H1 (cell line): ENCODE data around the gene SUOX. TPM values are rescaled to one million over a fixed set of nuclear protein-coding genes. Genes with fewer than 3 reads are reported as not detected.

Experiments
- ASH2L ChIP-seq: fragments of 200-600, 300-600 bp; sonication (generic); IDR thresholded peaks from one replicate; pipeline ENCODE4 v1.7.1; 2017; ENCODE audit warnings: low read length
- BCL11A ChIP-seq, 2 experiments: IDR thresholded peaks; one replicate each; pipeline ENCODE4 v1.6.1; 2011; ENCODE audit warnings: low read depth in 2 of 2, low read length in 2 of 2, mild to moderate bottlenecking in 2 of 2
- CHD1 ChIP-seq: IDR thresholded peaks from 2 replicates; pipeline ENCODE4 v1.6.1; 2012; ENCODE audit warnings: low read depth, low read length, improper control_type of control experiment
- GABPA ChIP-seq: IDR thresholded peaks from 2 replicates; pipeline ENCODE4 v1.6.1; 2011; ENCODE audit warnings: mild to moderate bottlenecking, low read length, moderate library complexity, borderline replicate concordance; ENCODE audit not compliant: insufficient read depth
- POLR2A ChIP-seq, 2 experiments: IDR thresholded peaks; 1 replicate in 1 of 2; 2 replicates in 1 of 2; pipeline ENCODE4 v1.6.1; 2011; ENCODE audit warnings: low read depth in 2 of 2, low read length in 2 of 2, mild to moderate bottlenecking in 2 of 2; ENCODE audit errors: control extremely low read depth in 1 of 2
- SAP30 ChIP-seq: fragments of 300-600 bp; sonication (generic); IDR thresholded peaks from 2 replicates; pipeline ENCODE4 v1.7.1; 2012; ENCODE audit warnings: low read length, moderate library complexity, mild to moderate bottlenecking, inconsistent platforms; ENCODE audit not compliant: insufficient read depth, insufficient replicate concordance
- TEAD4 ChIP-seq: IDR thresholded peaks from 2 replicates; pipeline ENCODE4 v1.6.1; 2012; ENCODE audit warnings: low read depth, low read length, inconsistent platforms, mixed read lengths
- YY1 ChIP-seq: IDR thresholded peaks from 2 replicates; pipeline ENCODE4 v1.6.1; 2011; ENCODE audit warnings: low read depth, mild to moderate bottlenecking, low read length
- ZNF274 ChIP-seq: IDR thresholded peaks from 2 replicates; pipeline ENCODE4 v1.7.0; 2012; ENCODE audit warnings: low read length, borderline replicate concordance; ENCODE audit errors: extremely low read depth
- polyA plus RNA-seq, 7 experiments: library from polyadenylated mRNA; depleted of rRNA in 3 of 7; stranded (reverse) in 5 of 7; unstranded in 2 of 7; fragments of >200 nt in 5 of 7; fragments of 200-250 nt in 2 of 7; gene quantifications; 1 replicate in 5 of 7; 2 replicates in 1 of 7; 4 replicates in 1 of 7; pipeline versions ENCODE4 v1.2.1 to v1.2.3, GENCODE V29; 2011 to 2013; ENCODE audit warnings: missing spikeins in 2 of 7, mixed read lengths in 2 of 7
- total RNA-seq: library from RNA; stranded (reverse); fragmentation: NEBNext Ultra II Directional; extraction: Animal tissue kit (Norgen Biotek cat#: 25700); gene quantifications from 2 replicates; pipeline ENCODE4 v1.2.1, GENCODE V29; 2021
- TF ChIP-seq, protein P1 (sequence below): fragments of 300-600 bp; sonication (generic); IDR thresholded peaks from 2 replicates; pipeline ENCODE4 v1.7.1; 2012; ENCODE audit warnings: low read length, moderate library complexity, mild to moderate bottlenecking, inconsistent platforms; ENCODE audit not compliant: insufficient replicate concordance
- TF ChIP-seq, protein P2 (sequence below): IDR thresholded peaks from 2 replicates; pipeline ENCODE4 v1.6.1; 2012; ENCODE audit warnings: low read length, inconsistent platforms

Gene SUOX
- total and polyA plus RNA-seq, 2 of the 8 experiments (the other 6 are each of a cell fraction or from before 2014, with no cell fraction given) = 22.5 to 31.3 TPM

- TF ChIP-seq, protein P1, sequence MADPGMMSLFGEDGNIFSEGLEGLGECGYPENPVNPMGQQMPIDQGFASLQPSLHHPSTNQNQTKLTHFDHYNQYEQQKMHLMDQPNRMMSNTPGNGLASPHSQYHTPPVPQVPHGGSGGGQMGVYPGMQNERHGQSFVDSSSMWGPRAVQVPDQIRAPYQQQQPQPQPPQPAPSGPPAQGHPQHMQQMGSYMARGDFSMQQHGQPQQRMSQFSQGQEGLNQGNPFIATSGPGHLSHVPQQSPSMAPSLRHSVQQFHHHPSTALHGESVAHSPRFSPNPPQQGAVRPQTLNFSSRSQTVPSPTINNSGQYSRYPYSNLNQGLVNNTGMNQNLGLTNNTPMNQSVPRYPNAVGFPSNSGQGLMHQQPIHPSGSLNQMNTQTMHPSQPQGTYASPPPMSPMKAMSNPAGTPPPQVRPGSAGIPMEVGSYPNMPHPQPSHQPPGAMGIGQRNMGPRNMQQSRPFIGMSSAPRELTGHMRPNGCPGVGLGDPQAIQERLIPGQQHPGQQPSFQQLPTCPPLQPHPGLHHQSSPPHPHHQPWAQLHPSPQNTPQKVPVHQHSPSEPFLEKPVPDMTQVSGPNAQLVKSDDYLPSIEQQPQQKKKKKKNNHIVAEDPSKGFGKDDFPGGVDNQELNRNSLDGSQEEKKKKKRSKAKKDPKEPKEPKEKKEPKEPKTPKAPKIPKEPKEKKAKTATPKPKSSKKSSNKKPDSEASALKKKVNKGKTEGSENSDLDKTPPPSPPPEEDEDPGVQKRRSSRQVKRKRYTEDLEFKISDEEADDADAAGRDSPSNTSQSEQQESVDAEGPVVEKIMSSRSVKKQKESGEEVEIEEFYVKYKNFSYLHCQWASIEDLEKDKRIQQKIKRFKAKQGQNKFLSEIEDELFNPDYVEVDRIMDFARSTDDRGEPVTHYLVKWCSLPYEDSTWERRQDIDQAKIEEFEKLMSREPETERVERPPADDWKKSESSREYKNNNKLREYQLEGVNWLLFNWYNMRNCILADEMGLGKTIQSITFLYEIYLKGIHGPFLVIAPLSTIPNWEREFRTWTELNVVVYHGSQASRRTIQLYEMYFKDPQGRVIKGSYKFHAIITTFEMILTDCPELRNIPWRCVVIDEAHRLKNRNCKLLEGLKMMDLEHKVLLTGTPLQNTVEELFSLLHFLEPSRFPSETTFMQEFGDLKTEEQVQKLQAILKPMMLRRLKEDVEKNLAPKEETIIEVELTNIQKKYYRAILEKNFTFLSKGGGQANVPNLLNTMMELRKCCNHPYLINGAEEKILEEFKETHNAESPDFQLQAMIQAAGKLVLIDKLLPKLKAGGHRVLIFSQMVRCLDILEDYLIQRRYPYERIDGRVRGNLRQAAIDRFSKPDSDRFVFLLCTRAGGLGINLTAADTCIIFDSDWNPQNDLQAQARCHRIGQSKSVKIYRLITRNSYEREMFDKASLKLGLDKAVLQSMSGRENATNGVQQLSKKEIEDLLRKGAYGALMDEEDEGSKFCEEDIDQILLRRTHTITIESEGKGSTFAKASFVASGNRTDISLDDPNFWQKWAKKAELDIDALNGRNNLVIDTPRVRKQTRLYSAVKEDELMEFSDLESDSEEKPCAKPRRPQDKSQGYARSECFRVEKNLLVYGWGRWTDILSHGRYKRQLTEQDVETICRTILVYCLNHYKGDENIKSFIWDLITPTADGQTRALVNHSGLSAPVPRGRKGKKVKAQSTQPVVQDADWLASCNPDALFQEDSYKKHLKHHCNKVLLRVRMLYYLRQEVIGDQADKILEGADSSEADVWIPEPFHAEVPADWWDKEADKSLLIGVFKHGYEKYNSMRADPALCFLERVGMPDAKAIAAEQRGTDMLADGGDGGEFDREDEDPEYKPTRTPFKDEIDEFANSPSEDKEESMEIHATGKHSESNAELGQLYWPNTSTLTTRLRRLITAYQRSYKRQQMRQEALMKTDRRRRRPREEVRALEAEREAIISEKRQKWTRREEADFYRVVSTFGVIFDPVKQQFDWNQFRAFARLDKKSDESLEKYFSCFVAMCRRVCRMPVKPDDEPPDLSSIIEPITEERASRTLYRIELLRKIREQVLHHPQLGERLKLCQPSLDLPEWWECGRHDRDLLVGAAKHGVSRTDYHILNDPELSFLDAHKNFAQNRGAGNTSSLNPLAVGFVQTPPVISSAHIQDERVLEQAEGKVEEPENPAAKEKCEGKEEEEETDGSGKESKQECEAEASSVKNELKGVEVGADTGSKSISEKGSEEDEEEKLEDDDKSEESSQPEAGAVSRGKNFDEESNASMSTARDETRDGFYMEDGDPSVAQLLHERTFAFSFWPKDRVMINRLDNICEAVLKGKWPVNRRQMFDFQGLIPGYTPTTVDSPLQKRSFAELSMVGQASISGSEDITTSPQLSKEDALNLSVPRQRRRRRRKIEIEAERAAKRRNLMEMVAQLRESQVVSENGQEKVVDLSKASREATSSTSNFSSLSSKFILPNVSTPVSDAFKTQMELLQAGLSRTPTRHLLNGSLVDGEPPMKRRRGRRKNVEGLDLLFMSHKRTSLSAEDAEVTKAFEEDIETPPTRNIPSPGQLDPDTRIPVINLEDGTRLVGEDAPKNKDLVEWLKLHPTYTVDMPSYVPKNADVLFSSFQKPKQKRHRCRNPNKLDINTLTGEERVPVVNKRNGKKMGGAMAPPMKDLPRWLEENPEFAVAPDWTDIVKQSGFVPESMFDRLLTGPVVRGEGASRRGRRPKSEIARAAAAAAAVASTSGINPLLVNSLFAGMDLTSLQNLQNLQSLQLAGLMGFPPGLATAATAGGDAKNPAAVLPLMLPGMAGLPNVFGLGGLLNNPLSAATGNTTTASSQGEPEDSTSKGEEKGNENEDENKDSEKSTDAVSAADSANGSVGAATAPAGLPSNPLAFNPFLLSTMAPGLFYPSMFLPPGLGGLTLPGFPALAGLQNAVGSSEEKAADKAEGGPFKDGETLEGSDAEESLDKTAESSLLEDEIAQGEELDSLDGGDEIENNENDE = no peak
- TF ChIP-seq, protein P2, sequence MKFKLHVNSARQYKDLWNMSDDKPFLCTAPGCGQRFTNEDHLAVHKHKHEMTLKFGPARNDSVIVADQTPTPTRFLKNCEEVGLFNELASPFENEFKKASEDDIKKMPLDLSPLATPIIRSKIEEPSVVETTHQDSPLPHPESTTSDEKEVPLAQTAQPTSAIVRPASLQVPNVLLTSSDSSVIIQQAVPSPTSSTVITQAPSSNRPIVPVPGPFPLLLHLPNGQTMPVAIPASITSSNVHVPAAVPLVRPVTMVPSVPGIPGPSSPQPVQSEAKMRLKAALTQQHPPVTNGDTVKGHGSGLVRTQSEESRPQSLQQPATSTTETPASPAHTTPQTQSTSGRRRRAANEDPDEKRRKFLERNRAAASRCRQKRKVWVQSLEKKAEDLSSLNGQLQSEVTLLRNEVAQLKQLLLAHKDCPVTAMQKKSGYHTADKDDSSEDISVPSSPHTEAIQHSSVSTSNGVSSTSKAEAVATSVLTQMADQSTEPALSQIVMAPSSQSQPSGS = no peak
- no peak for TF ChIP-seq YY1
- TF ChIP-seq SAP30 = no peak
- TF ChIP-seq ZNF274 = no peak
- no peak for TF ChIP-seq CHD1
- TF ChIP-seq ASH2L = no peak
- TF ChIP-seq GABPA = no peak
- TF ChIP-seq POLR2A (IDR thresholded peaks at IDR 0.05; ENCODE audit: control extremely low read depth in 1 of 2, low read depth in 2 of 2, low read length in 2 of 2) = no peak
- TF ChIP-seq BCL11A (IDR thresholded peaks at IDR 0.05; ENCODE audit: low read depth in 2 of 2, low read length in 2 of 2) = no peak
- TF ChIP-seq TEAD4 = no peak
Observed at GRCh38 chr12:55995366-55995765, 1.7 kb upstream of the SUOX start (continued).
